ENCODE results near the gene UGGT1.

Gene UGGT1

GRCh38 chr2:128058114-128058513 is 32.9 kb upstream of the UGGT1 start:
- no peak for TF ChIP-seq CTCF (IDR thresholded peaks at IDR 0.05; ENCODE audit: low read depth, low read length)
- no peak overlapping the region for H3K4me3 ChIP-seq (replicated peaks in 1 of 2; ENCODE audit: low read depth in 2 of 2, low read length in 2 of 2)
- DNase-seq (ENCODE audit: low read depth in 2 of 2), result no peak

GRCh38 chr2:128062571-128062970 is 28.4 kb upstream of the UGGT1 start:
- TF ChIP-seq CTCF (IDR thresholded peaks at IDR 0.05; ENCODE audit: low read depth, low read length), result no peak
- no peak for DNase-seq (ENCODE audit: low read depth in 2 of 2)
- no peak overlapping the region for H3K4me3 ChIP-seq (replicated peaks in 1 of 2; ENCODE audit: low read depth in 2 of 2, low read length in 2 of 2)

DNA sequence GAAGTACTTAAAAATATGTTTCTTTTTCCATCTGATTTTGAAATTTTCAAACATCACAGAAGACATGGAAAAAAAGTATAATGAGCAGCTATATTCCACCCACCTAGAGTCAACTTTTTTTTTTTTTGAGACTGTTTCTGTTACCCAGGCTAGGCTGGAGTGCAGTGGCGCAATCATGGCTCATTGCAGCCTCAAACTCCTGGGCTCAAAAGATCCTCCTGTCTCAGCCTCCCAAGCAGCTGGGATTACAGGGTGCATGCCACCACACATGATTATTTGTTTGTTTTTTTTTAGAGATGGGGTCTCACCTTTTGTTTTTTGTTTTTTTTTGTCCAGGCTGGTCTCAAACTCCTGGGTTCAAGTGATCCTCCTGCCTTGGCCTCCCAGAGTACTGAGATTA is 26.6 kb upstream of the UGGT1 start:
- DNase-seq (ENCODE audit: low read depth in 2 of 2), result no peak
- H3K4me3 ChIP-seq (replicated peaks in 1 of 2; ENCODE audit: low read depth in 2 of 2, low read length in 2 of 2), result no peak overlapping the region
- no peak for TF ChIP-seq CTCF (IDR thresholded peaks at IDR 0.05; ENCODE audit: low read depth, low read length)

- TF ChIP-seq CTCF (IDR thresholded peaks at IDR 0.05; ENCODE audit: low read depth, low read length), result no peak
- no peak overlapping the region for H3K4me3 ChIP-seq (replicated peaks in 1 of 2; ENCODE audit: low read depth in 2 of 2, low read length in 2 of 2)
- peak; percentile 18 to 77 for DNase-seq (ENCODE audit: low read depth in 2 of 2)
Measured at GRCh38 chr2:128069769-128070168, 21.2 kb upstream of the UGGT1 start.

DNA sequence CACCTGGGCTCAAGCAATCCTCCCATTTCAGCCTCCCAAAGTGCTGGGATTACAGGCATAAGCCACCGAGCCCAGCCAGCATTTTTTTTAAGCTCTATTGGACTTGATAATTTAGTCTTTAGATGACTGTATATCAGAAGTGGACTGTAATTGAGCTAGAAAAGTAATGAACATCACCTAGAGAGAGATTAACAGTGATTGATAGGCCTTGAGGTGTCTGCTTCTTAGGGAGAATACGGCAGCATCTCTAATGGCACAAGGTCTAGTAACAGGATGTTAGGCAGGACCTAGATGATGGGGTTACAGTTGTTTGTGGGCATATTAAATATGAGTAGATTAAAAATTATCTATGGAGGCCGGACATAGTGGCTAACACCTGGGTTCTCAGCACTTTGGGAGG is 17.7 kb upstream of the UGGT1 start:
- no peak for DNase-seq (ENCODE audit: low read depth in 2 of 2)
- no peak overlapping the region for H3K4me3 ChIP-seq (replicated peaks in 1 of 2; ENCODE audit: low read depth in 2 of 2, low read length in 2 of 2)
- TF ChIP-seq CTCF (IDR thresholded peaks at IDR 0.05; ENCODE audit: low read depth, low read length), result no peak

DNA sequence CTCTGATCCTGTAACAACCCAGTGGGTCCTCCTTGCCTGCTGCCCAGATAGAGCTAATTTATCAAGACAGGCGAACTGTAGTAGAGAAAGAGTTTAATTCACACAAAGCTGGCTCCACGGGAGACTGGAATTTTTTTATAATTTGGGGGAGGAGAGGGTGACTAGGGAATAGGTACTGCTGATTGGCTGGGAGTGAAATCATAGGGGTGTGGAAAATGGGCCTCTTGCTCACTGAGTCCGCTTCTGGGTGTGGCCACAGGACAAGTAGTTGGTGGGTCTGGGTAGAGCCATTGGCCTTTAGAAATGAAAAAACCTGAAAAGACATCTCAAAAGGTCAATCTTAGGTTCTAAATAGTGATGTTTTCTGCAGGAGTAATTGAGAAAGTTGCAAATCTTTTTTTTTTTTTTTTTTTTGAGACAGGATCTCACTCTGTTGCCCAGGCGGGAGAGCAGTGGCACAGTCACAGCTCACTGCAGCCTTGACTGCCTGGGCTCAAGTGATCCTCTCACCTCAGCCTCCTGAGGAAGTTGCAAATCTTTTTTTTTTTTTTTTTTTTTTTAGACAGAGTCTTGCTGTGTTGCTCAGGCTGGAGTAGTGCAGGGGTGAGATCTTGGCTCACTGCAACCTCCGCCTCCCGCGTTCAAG is 14.4 kb upstream of the UGGT1 start:
- no peak overlapping the region for H3K4me3 ChIP-seq (replicated peaks in 1 of 2; ENCODE audit: low read depth in 2 of 2, low read length in 2 of 2)
- DNase-seq (ENCODE audit: low read depth in 2 of 2), result no peak
- no peak for TF ChIP-seq CTCF (IDR thresholded peaks at IDR 0.05; ENCODE audit: low read depth, low read length)

DNA sequence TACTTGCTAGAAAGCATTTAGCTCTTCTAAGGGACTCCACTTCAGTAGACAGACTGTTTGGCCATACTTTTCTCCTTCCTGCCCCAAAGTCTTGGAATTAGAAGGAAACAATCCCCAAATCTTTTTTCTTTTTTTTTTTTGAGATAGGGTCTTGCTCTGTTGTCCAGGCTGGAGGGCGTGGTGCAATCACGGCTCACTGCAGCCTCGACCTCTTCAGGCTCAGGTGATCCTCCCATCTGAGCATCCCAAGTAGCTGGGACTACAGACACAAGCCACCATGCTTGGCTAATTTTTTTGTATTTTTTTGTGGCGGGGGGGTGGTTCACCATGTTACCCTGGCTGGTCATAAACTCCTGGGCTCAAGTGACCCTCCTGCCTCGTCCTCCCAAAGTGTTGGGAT is 6.2 kb upstream of the UGGT1 start:
- no peak for DNase-seq (ENCODE audit: low read depth in 2 of 2)
- no peak overlapping the region for H3K4me3 ChIP-seq (replicated peaks in 1 of 2; ENCODE audit: low read depth in 2 of 2, low read length in 2 of 2)
- TF ChIP-seq CTCF (IDR thresholded peaks at IDR 0.05; ENCODE audit: low read depth, low read length), result no peak

Data from cardiac fibroblast (primary cell).